Measurements from ENCODE around the gene KLLN.

The KLLN gene

DNA sequence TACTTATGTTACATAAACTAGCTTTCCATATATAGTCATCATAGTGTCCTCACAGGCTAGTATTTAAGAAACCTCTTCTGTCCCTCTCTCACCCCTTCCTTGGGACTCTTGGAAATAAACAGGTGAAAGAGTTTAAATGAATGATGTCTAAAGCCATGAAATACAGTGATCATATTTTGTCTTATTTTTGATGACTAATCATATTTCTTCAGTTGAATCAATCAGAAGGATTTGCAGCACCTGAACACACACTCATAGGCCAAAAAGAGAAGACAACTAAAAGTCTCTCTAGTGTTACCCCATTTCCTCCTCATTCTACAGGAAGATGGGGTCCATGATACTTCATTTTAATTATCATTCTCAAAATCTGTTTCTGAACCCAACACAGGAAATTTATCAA, 36.7 kb downstream of the KLLN start:
- Histone ChIP-seq H2BK15ac (replicated peaks; ENCODE audit: low read depth) (no peak overlapping the region), H3K56ac (ENCODE audit: low read length) (no peak overlapping the region), H2AK5ac (ENCODE audit: low read length) (no peak overlapping the region), H3K79me1 (ENCODE audit: low read length) (no peaks in the 10 kb centered on the region), H3K18ac (ENCODE audit: low read length) (no peak overlapping the region), H3K4ac (ENCODE audit: low read depth, low read length) (no peak overlapping the region), H2BK120ac (ENCODE audit: low read depth, low read length) (no peak overlapping the region), H3K4me1 (ENCODE audit: control insufficient read depth, low read depth, low read length) (no peaks in the 10 kb centered on the region), H3K27ac (ENCODE audit: low read depth, low read length) (no peak overlapping the region), H3K4me2 (ENCODE audit: low read length) (no peak overlapping the region), H3K9ac (ENCODE audit: low read length) (no peak overlapping the region), H3K23ac (ENCODE audit: low read length) (no peak overlapping the region), H3K36me3 (ENCODE audit: control insufficient read depth, insufficient read depth, low read length) (no peaks in the 10 kb centered on the region), H4K5ac (ENCODE audit: low read length) (no peak overlapping the region), H3K4me3 (ENCODE audit: low read length) (no peak overlapping the region), H4K8ac (ENCODE audit: low read depth, low read length) (no peak overlapping the region), H2BK5ac (ENCODE audit: low read length) (no peak overlapping the region), H3K27me3 (ENCODE audit: insufficient read depth, low read length, poor library complexity) (no peaks in the 10 kb centered on the region), H3K79me2 (ENCODE audit: control insufficient read depth, insufficient read depth, low read length) (no peaks in the 10 kb centered on the region)
- no peak for DNase-seq

- no peaks in the 10 kb centered on the region for H3K4me1 ChIP-seq (ENCODE audit: control insufficient read depth, low read depth, low read length)
- no peak overlapping the region for H3K9ac ChIP-seq (ENCODE audit: low read length)
- no peak overlapping the region for H3K56ac ChIP-seq (ENCODE audit: low read length)
- H3K79me1 ChIP-seq (ENCODE audit: low read length): peaks cover 1% of the 10 kb centered on the region
- no peak overlapping the region for H3K23ac ChIP-seq (ENCODE audit: low read length)
- no peak overlapping the region for H3K4me2 ChIP-seq (ENCODE audit: low read length)
- no peak overlapping the region for H3K27ac ChIP-seq (ENCODE audit: low read depth, low read length)
- H3K79me2 ChIP-seq (ENCODE audit: control insufficient read depth, insufficient read depth, low read length): peaks cover 23% of the 10 kb centered on the region
- DNase-seq: no peak
- H4K8ac ChIP-seq (ENCODE audit: low read depth, low read length): no peak overlapping the region
- no peak overlapping the region for H2BK5ac ChIP-seq (ENCODE audit: low read length)
- H4K5ac ChIP-seq (ENCODE audit: low read length): no peak overlapping the region
- no peak overlapping the region for H3K4ac ChIP-seq (ENCODE audit: low read depth, low read length)
- H3K36me3 ChIP-seq (ENCODE audit: control insufficient read depth, insufficient read depth, low read length): no peaks in the 10 kb centered on the region
- H3K18ac ChIP-seq (ENCODE audit: low read length): no peak overlapping the region
- no peak overlapping the region for H2BK15ac ChIP-seq (replicated peaks; ENCODE audit: low read depth)
- no peaks in the 10 kb centered on the region for H3K27me3 ChIP-seq (ENCODE audit: insufficient read depth, low read length, poor library complexity)
- WGBS (ENCODE audit: extremely low coverage, insufficient coverage, low lambda C conversion rate): no CpG with 5 or more reads among the region's 6 CpGs
- H3K4me3 ChIP-seq (ENCODE audit: low read length): no peak overlapping the region
- H2AK5ac ChIP-seq (ENCODE audit: low read length): no peak overlapping the region
- no peak overlapping the region for H2BK120ac ChIP-seq (ENCODE audit: low read depth, low read length)
Measured at GRCh38 chr10:87819289-87819585, 44.1 kb downstream of the KLLN start.

GRCh38 chr10:87818505-87819288, 44.6 kb downstream of the KLLN start:
- peak overlapping the region; percentile 84 for H3K4me3 ChIP-seq (ENCODE audit: low read length)
- H3K56ac ChIP-seq (ENCODE audit: low read length): peak overlapping the region; percentile 82
- H3K23ac ChIP-seq (ENCODE audit: low read length): no peak overlapping the region
- H3K4me1 ChIP-seq (ENCODE audit: control insufficient read depth, low read depth, low read length): no peaks in the 10 kb centered on the region
- no peak overlapping the region for H2BK120ac ChIP-seq (ENCODE audit: low read depth, low read length)
- H3K36me3 ChIP-seq (ENCODE audit: control insufficient read depth, insufficient read depth, low read length): no peaks in the 10 kb centered on the region
- H3K18ac ChIP-seq (ENCODE audit: low read length): no peak overlapping the region
- H2BK5ac ChIP-seq (ENCODE audit: low read length): no peak overlapping the region
- no peak overlapping the region for H3K4ac ChIP-seq (ENCODE audit: low read depth, low read length)
- H3K79me1 ChIP-seq (ENCODE audit: low read length): peaks cover 1% of the 10 kb centered on the region
- peak overlapping the region; percentile 73 for H3K9ac ChIP-seq (ENCODE audit: low read length)
- peak overlapping the region; percentile 88 for H3K4me2 ChIP-seq (ENCODE audit: low read length)
- no peak overlapping the region for H2AK5ac ChIP-seq (ENCODE audit: low read length)
- no peak overlapping the region for H4K5ac ChIP-seq (ENCODE audit: low read length)
- H3K27me3 ChIP-seq (ENCODE audit: insufficient read depth, low read length, poor library complexity): no peaks in the 10 kb centered on the region
- no peak overlapping the region for H3K27ac ChIP-seq (ENCODE audit: low read depth, low read length)
- peak; percentile 89 for DNase-seq
- H2BK15ac ChIP-seq (replicated peaks; ENCODE audit: low read depth): no peak overlapping the region
- peaks cover 23% of the 10 kb centered on the region for H3K79me2 ChIP-seq (ENCODE audit: control insufficient read depth, insufficient read depth, low read length)
- no peak overlapping the region for H4K8ac ChIP-seq (ENCODE audit: low read depth, low read length)
- no CpG with 5 or more reads among the region's 29 CpGs for WGBS (ENCODE audit: extremely low coverage, insufficient coverage, low lambda C conversion rate)

DNA sequence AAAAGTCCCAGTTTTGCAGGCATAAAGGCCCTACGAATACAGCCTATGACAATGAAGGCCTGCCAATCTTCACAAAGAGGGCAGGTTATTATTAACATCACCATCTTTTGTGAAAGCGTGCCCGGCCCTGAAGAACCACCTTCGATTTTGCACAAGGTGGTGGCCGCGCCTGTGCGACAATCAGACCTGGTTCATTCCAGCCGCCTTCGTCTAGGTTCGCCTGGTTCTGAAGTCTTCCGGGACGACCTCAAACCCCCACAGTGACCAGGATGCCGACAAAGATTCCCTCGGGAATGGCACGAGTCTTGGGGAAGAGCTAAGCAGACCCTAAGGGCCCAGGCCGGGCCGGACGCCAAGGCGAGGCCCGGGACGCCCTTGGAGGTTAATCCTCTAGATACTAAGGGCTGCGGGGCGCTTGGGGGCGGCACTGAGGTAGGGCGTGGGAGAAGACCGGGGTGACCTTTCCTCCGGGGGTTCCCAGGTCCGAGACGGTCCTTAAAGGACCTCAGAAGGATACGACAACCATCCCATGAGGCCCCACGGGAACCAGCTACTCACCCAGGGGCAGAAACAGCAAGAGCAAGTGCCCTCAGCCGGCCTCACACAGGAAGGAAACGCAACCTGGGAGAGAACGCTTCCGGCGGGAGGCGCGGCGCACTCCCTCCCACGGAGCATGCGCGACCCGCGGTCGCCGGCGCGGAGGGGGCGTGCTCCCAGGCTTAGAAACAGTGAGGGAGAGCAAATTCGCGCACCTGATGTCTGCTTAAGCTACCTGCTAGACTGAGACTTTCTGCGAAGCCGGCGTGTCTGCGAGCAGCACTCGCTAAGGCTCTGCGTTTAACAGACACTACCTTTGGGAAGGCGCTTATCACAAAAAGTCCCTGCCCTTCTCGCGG, 45.5 kb downstream of the KLLN start, which contains the start of gene ATAD1:
Gene ATAD1, minus strand, starts transcription at position 618 of the 896 bp plus-strand sequence. CDS start 3,627 bp downstream, outside the sequence.
- peak within 1 kb of the TSS; percentile 88 for H3K4me2 ChIP-seq (ENCODE audit: low read length)
- H3K4me1 ChIP-seq (ENCODE audit: control insufficient read depth, low read depth, low read length): no peaks in the 10 kb centered on the region
- H3K36me3 ChIP-seq (ENCODE audit: control insufficient read depth, insufficient read depth, low read length): no peaks in the 10 kb centered on the region
- peak within 1 kb of the TSS; percentile 98 for H3K56ac ChIP-seq (ENCODE audit: low read length)
- no peak within 1 kb of the TSS for H2BK120ac ChIP-seq (ENCODE audit: low read depth, low read length)
- no peak within 1 kb of the TSS for H3K4ac ChIP-seq (ENCODE audit: low read depth, low read length)
- no peaks in the 10 kb centered on the region for H3K27me3 ChIP-seq (ENCODE audit: insufficient read depth, low read length, poor library complexity)
- H3K23ac ChIP-seq (ENCODE audit: low read length): peak within 1 kb of the TSS; percentile 12
- peak within 1 kb of the TSS; percentile 16 for H4K8ac ChIP-seq (ENCODE audit: low read depth, low read length)
- no CpG with 5 or more reads among the region's 60 CpGs for WGBS (ENCODE audit: extremely low coverage, insufficient coverage, low lambda C conversion rate)
- peak within 1 kb of the TSS; percentile 71 for H3K18ac ChIP-seq (ENCODE audit: low read length)
- H3K27ac ChIP-seq (ENCODE audit: low read depth, low read length): peak within 1 kb of the TSS; percentile 85
- no peak within 1 kb of the TSS for H2AK5ac ChIP-seq (ENCODE audit: low read length)
- H3K9ac ChIP-seq (ENCODE audit: low read length): peak within 1 kb of the TSS; percentile 96
- peaks cover 1% of the 10 kb centered on the region for H3K79me1 ChIP-seq (ENCODE audit: low read length)
- H4K5ac ChIP-seq (ENCODE audit: low read length): no peak within 1 kb of the TSS
- H3K79me2 ChIP-seq (ENCODE audit: control insufficient read depth, insufficient read depth, low read length): peaks cover 23% of the 10 kb centered on the region
- no peak within 1 kb of the TSS for H2BK15ac ChIP-seq (replicated peaks; ENCODE audit: low read depth)
- peak; percentile 95 for DNase-seq
- H2BK5ac ChIP-seq (ENCODE audit: low read length): peak within 1 kb of the TSS; percentile 61
- H3K4me3 ChIP-seq (ENCODE audit: low read length): peak within 1 kb of the TSS; percentile 92

- DNase-seq: no peak
- Histone ChIP-seq H3K4ac (ENCODE audit: low read depth, low read length) (no peak overlapping the region), H3K4me1 (ENCODE audit: control insufficient read depth, low read depth, low read length) (no peaks in the 10 kb centered on the region), H3K27me3 (ENCODE audit: insufficient read depth, low read length, poor library complexity) (no peaks in the 10 kb centered on the region), H3K56ac (ENCODE audit: low read length) (peak overlapping the region; percentile 98), H3K27ac (ENCODE audit: low read depth, low read length) (peak overlapping the region; percentile 85), H3K9ac (ENCODE audit: low read length) (peak overlapping the region; percentile 96), H2BK5ac (ENCODE audit: low read length) (no peak overlapping the region), H4K5ac (ENCODE audit: low read length) (no peak overlapping the region), H2BK120ac (ENCODE audit: low read depth, low read length) (no peak overlapping the region), H2BK15ac (replicated peaks; ENCODE audit: low read depth) (no peak overlapping the region), H3K36me3 (ENCODE audit: control insufficient read depth, insufficient read depth, low read length) (no peaks in the 10 kb centered on the region), H3K23ac (ENCODE audit: low read length) (no peak overlapping the region), H3K79me2 (ENCODE audit: control insufficient read depth, insufficient read depth, low read length) (peaks cover 23% of the 10 kb centered on the region), H2AK5ac (ENCODE audit: low read length) (no peak overlapping the region), H3K18ac (ENCODE audit: low read length) (no peak overlapping the region), H3K4me2 (ENCODE audit: low read length) (peak overlapping the region; percentile 45), H3K4me3 (ENCODE audit: low read length) (peak overlapping the region; percentile 92), H3K79me1 (ENCODE audit: low read length) (peaks cover 1% of the 10 kb centered on the region), H4K8ac (ENCODE audit: low read depth, low read length) (no peak overlapping the region)
- no CpG with 5 or more reads among the region's 10 CpGs for WGBS (ENCODE audit: extremely low coverage, insufficient coverage, low lambda C conversion rate)
Measured at GRCh38 chr10:87816898-87817608, 46.3 kb downstream of the KLLN start.
